ENCODE results near the gene CFAP74. TPM values are rescaled to one million over a fixed set of nuclear protein-coding genes. Genes with fewer than 3 reads are reported as not detected.

CFAP74 gene
- total and polyA plus RNA-seq, 2 of the 4 experiments (the other 2 are of a cell fraction), result not detected

GRCh38 chr1:1984560-1985070, 19.0 kb downstream of the CFAP74 start:
- intact Hi-C loops (cut with micrococcal nuclease) (no loop called here), in situ Hi-C loops (cut with MboI; ENCODE audit: low sequenced_read_pairs) (no loop called here), dilution Hi-C loops (cut with HindIII; ENCODE audit: low sequenced_read_pairs, unreplicated experiment) (no loop called here)
- POLR2A ChIA-PET (ENCODE audit: unreplicated experiment), result no interaction called here
- Histone ChIP-seq H3K9ac (ENCODE audit: low read depth, low read length) (no peak overlapping the region), H2AK5ac (ENCODE audit: low read depth, low read length) (no peak overlapping the region), H3K4me2 (ENCODE audit: low read depth, low read length) (no peak overlapping the region), H3K4ac (ENCODE audit: low read depth, low read length) (no peak overlapping the region), H2BK120ac (ENCODE audit: low read depth, low read length) (no peak overlapping the region), H4K91ac (ENCODE audit: insufficient read depth, low read depth, low read length) (no peak overlapping the region), H3K9me3 (ENCODE audit: control insufficient read depth, insufficient read depth, low read length) (peaks cover 6% of the 10 kb centered on the region; the same call in 1 of the 2 replicates), H4K8ac (ENCODE audit: low read depth in 2 of 2, low read length in 2 of 2) (no peak overlapping the region), H2BK5ac (ENCODE audit: low read depth, low read length, poor library complexity, severe bottlenecking) (no peak overlapping the region), H3K56ac (ENCODE audit: extremely low read depth, insufficient read depth, low read length) (no peak overlapping the region), H3K36me3 (ENCODE audit: control insufficient read depth, insufficient read depth, low read length) (no peaks in the 10 kb centered on the region), H3K27me3 (ENCODE audit: control insufficient read depth, insufficient read depth, low read length) (peaks cover 8% of the 10 kb centered on the region; the same call in 1 of the 2 replicates), H3K14ac (replicated peaks; ENCODE audit: low read depth, low read length) (no peak overlapping the region), H3K4me3 (ENCODE audit: insufficient read depth, low read depth, low read length) (no peak overlapping the region), H2AFZ (replicated peaks; ENCODE audit: low read length, poor library complexity) (no peak overlapping the region), H3K27ac (ENCODE audit: insufficient read depth, low read length) (no peak overlapping the region), H3K79me1 (ENCODE audit: low read depth in 1 of 2, low read length in 2 of 2) (no peaks in the 10 kb centered on the region), H2BK20ac (ENCODE audit: low read depth, low read length) (no peak overlapping the region), H3K23ac (ENCODE audit: low read depth, low read length) (no peak overlapping the region), H2BK15ac (ENCODE audit: low read depth, low read length) (no peak overlapping the region), H3K18ac (ENCODE audit: low read depth, low read length) (no peak overlapping the region), H2AK9ac (replicated peaks; ENCODE audit: low read depth, low read length, poor library complexity) (no peak overlapping the region), H4K20me1 (ENCODE audit: insufficient read depth, low read length) (no peaks in the 10 kb centered on the region), H3K4me1 (ENCODE audit: control insufficient read depth, insufficient read depth, low read length) (no peaks in the 10 kb centered on the region), H4K5ac (ENCODE audit: low read depth, low read length) (no peak overlapping the region), H3K9me1 (ENCODE audit: insufficient read depth, low read length) (peaks cover under 1% of the 10 kb centered on the region; the same call in 1 of the 2 replicates)
- CTCF ChIA-PET, result no interaction called here
- no peak for TF ChIP-seq BHLHE40 (IDR thresholded peaks at IDR 0.05; ENCODE audit: low read depth, low read length)
- no peak for TF ChIP-seq NFE2L2 (IDR thresholded peaks at IDR 0.05; ENCODE audit: low read depth, low read length)
- no peak for TF ChIP-seq SMC3 (IDR thresholded peaks at IDR 0.05; ENCODE audit: low read depth, low read length)
- TF ChIP-seq RAD21 (IDR thresholded peaks at IDR 0.05; ENCODE audit: low read length), result no peak
- TF ChIP-seq CTCF (conservative IDR thresholded peaks at IDR 0.05; ENCODE audit: low read depth, low read length), result no peak
- no TSS peak for BruUV-seq (replicated peaks)
- ATAC-seq (ENCODE audit: low read depth) (no peak), DNase-seq (no peak)
- WGBS, 2 experiments (ENCODE audit: extremely low coverage in 2 of 2, insufficient read length in 1 of 2), result 68% methylated on average over 4 of the region's 17 CpGs; no CpG with 5 or more reads in 1 of the 2 experiments
